K562 (cell line): Measurements from ENCODE around the gene SYTL5. TPM values are rescaled to one million over a fixed set of nuclear protein-coding genes. Genes with fewer than 3 reads are reported as not detected.

Experiments used
- ATAC-seq: fragments of 200-7000 bp; cut with Tn5 transposase; 3 replicates; pipeline ENCODE4 v1.9.1; 2020; ENCODE audit warnings: moderate library complexity
- BruUV-seq: library from RNA; stranded (reverse); fragments of 400-500 nt; replicated peaks from 2 replicates; lab custom pipeline; 2021; lab: Mats Ljungman, UMichigan
- CTCF ChIA-PET: fragments of 300-600 bp; formaldehyde crosslinking; extraction: SDS; loops from one replicate; lab custom pipeline; 2021; ENCODE audit warnings: low intra/inter-chr PET ratio; lab: Yijun Ruan, JAX
- POLR2A ChIA-PET: fragments of 300-600, 350-650 bp; sonication (Branson Sonifier 250); formaldehyde crosslinking; extraction: SDS; loops from one replicate; lab custom pipeline; 2021; ENCODE audit warnings: antibody characterized with exemption, inconsistent platforms; lab: Yijun Ruan, JAX
- DNase-seq, 4 experiments: peaks; one replicate each; pipeline versions ENCODE4 v3.0.0 to v3.0.0-alpha.2; 2011 to 2018; ENCODE audit warnings: low spot score in 3 of 4, mixed read lengths in 3 of 4; ENCODE audit errors: extremely low read depth in 1 of 4
- FAIRE-seq: peaks from 2 replicates; lab custom pipeline; 2011; peaks lifted over from hg19 to GRCh38; lab: Jason Lieb, UNC
- H2AFZ ChIP-seq: 2 replicates; pipeline ENCODE4 v1.6.0; 2011; ENCODE audit warnings: low read depth, low read length, control low read depth, inconsistent platforms
- H3K27ac ChIP-seq: fragments of 200-600 bp; 3 replicates; pipeline ENCODE4 v1.8.0; 2011; ENCODE audit warnings: low read depth, mild to moderate bottlenecking, control low read depth, inconsistent platforms, low read length, moderate library complexity, mixed read lengths; ENCODE audit errors: extremely low read depth
- H3K27me3 ChIP-seq, 2 experiments: fragments of 300-600 bp in 1 of 2; 2 replicates in 1 of 2; 3 replicates in 1 of 2; pipeline versions ENCODE4 v1.6.0 to v1.8.0; 2011; ENCODE audit warnings: inconsistent platforms in 2 of 2, low read length in 2 of 2, mild to moderate bottlenecking in 1 of 2, mixed read lengths in 1 of 2, moderate library complexity in 1 of 2; ENCODE audit not compliant: control insufficient read depth in 2 of 2, insufficient read depth in 2 of 2
- H3K36me3 ChIP-seq: fragments of 300-600 bp; 3 replicates; pipeline ENCODE4 v1.8.0; 2011; ENCODE audit warnings: mild to moderate bottlenecking, low read length, inconsistent platforms; ENCODE audit not compliant: control insufficient read depth, insufficient read depth
- H3K4me1 ChIP-seq, 2 experiments: fragments of 200-600 bp in 1 of 2; replicated peaks in 1 of 2; 2 replicates in 1 of 2; 3 replicates in 1 of 2; pipeline versions ENCODE4 v1.5.1 to v1.8.0; 2011; ENCODE audit warnings: inconsistent platforms in 2 of 2, low read length in 2 of 2, mild to moderate bottlenecking in 1 of 2, mixed read lengths in 1 of 2, moderate library complexity in 1 of 2; ENCODE audit not compliant: control insufficient read depth in 2 of 2, insufficient read depth in 2 of 2
- H3K4me2 ChIP-seq: 2 replicates; pipeline ENCODE4 v1.6.1; 2011; ENCODE audit warnings: low read length, control low read depth, inconsistent platforms, mixed read lengths; ENCODE audit not compliant: insufficient read depth
- H3K4me3 ChIP-seq: fragments of 200-600 bp; sonication (generic), shearing (Covaris generic); 2 replicates; pipeline ENCODE4 v1.5.1; 2016; ENCODE audit warnings: control low read depth, inconsistent platforms
- H3K79me2 ChIP-seq: fragments of 200-600 bp; 3 replicates; pipeline ENCODE4 v1.8.0; 2011; ENCODE audit warnings: low read length, inconsistent platforms; ENCODE audit not compliant: control insufficient read depth, insufficient read depth
- H3K9ac ChIP-seq, 2 experiments: 2 replicates each; pipeline versions ENCODE4 v1.6.0 to v1.6.1; 2011; ENCODE audit warnings: low read depth in 2 of 2, low read length in 2 of 2, control low read depth in 1 of 2, inconsistent platforms in 1 of 2, mild to moderate bottlenecking in 1 of 2, mixed read lengths in 1 of 2; ENCODE audit not compliant: insufficient read depth in 1 of 2
- H3K9me1 ChIP-seq: one replicate; pipeline ENCODE4 v1.6.0; 2011; ENCODE audit warnings: inconsistent platforms, mild to moderate bottlenecking, low read length, moderate library complexity; ENCODE audit not compliant: control insufficient read depth, insufficient read depth
- H3K9me3 ChIP-seq: replicated peaks from 2 replicates; pipeline ENCODE4 v1.5.1; 2011; ENCODE audit warnings: low read depth, low read length, inconsistent platforms; ENCODE audit not compliant: control insufficient read depth, insufficient read depth
- H4K20me1 ChIP-seq: replicated peaks from 2 replicates; pipeline ENCODE4 v1.6.1; 2011; ENCODE audit warnings: low read length, inconsistent platforms, mixed read lengths; ENCODE audit not compliant: control insufficient read depth, insufficient read depth
- ARID1B ChIP-seq: fragments of 450-650 bp; IDR thresholded peaks from 2 replicates; pipeline ENCODE4 v1.6.1; 2016; ENCODE audit warnings: antibody characterized with exemption, mild to moderate bottlenecking, inconsistent platforms
- C11orf30 ChIP-seq: fragments of 450-650 bp; IDR thresholded peaks from 2 replicates; pipeline ENCODE4 v1.6.1; 2016; ENCODE audit warnings: low read depth, mild to moderate bottlenecking
- CC2D1A ChIP-seq: fragments of 450-650 bp; IDR thresholded peaks from 2 replicates; pipeline ENCODE4 v1.6.1; 2017; ENCODE audit warnings: mild to moderate bottlenecking
- CSDE1 ChIP-seq, 2 experiments: fragments of 450-650 bp; IDR thresholded peaks; 2 replicates each; pipeline ENCODE4 v1.6.1; 2016; ENCODE audit warnings: mild to moderate bottlenecking in 1 of 2
- DIDO1 ChIP-seq: fragments of 450-650 bp; IDR thresholded peaks from 2 replicates; pipeline ENCODE4 v1.6.1; 2016; ENCODE audit warnings: low read depth, missing biosample characterization, missing genetic modification characterization
- GATAD2A ChIP-seq: fragments of 450-650 bp; IDR thresholded peaks from 2 replicates; pipeline ENCODE4 v1.6.1; 2017
- MAFG ChIP-seq: fragments of 450-650 bp; conservative IDR thresholded peaks from 2 replicates; pipeline ENCODE4 v1.6.1; 2016; ENCODE audit warnings: missing genetic modification characterization, missing compliant biosample characterization
- MAFK ChIP-seq: IDR thresholded peaks from 2 replicates; pipeline ENCODE4 v1.6.1; 2011; ENCODE audit warnings: low read length, improper control_type of control experiment
- RB1 ChIP-seq: fragments of 450-650 bp; IDR thresholded peaks from 2 replicates; pipeline ENCODE4 v1.6.1; 2017; ENCODE audit warnings: low read depth, mild to moderate bottlenecking
- SMAD1 ChIP-seq: fragments of 150-350 bp; IDR thresholded peaks from 2 replicates; pipeline ENCODE4 v1.6.1; 2014; ENCODE audit warnings: low read length, low read depth; ENCODE audit not compliant: partially characterized antibody
- SMARCB1 ChIP-seq: IDR thresholded peaks from 2 replicates; pipeline ENCODE4 v1.6.1; 2011; ENCODE audit warnings: improper control_type of control experiment, low read depth; ENCODE audit not compliant: insufficient read length
- SRSF7 ChIP-seq: fragments of 200-400 bp; formaldehyde crosslinking; optimal IDR thresholded peaks from 2 replicates; pipeline ENCODE3; 2017; ENCODE audit warnings: mild to moderate bottlenecking, low read depth, low read length
- TEAD4 ChIP-seq, 2 experiments: sonication (generic) in 1 of 2; formaldehyde crosslinking in 1 of 2; IDR thresholded peaks; 2 replicates each; pipeline versions ENCODE4 v1.6.1 to v1.8.0; 2012 to 2022; ENCODE audit warnings: borderline replicate concordance in 1 of 2, inconsistent platforms in 1 of 2, low read length in 1 of 2, mild to moderate bottlenecking in 1 of 2, missing genetic modification reagents in 1 of 2
- ZNF12 ChIP-seq: sonication (generic); formaldehyde crosslinking; IDR thresholded peaks from 2 replicates; pipeline ENCODE4 v1.4.0; 2020; ENCODE audit warnings: mild to moderate bottlenecking, missing genetic modification reagents
- ZNF316 ChIP-seq: fragments of 450-650 bp; IDR thresholded peaks from 2 replicates; pipeline ENCODE4 v1.6.1; 2016
- ZNF444 ChIP-seq: fragments of 250-450 bp; sonication (Bioruptor Pico); IDR thresholded peaks from 2 replicates; pipeline ENCODE4 v1.4.0; 2020; ENCODE audit warnings: mild to moderate bottlenecking, moderate library complexity
- ZNF561 ChIP-seq: fragments of 450-650 bp; formaldehyde crosslinking; conservative IDR thresholded peaks from 2 replicates; pipeline ENCODE4 v1.4.0; 2020; ENCODE audit warnings: mild to moderate bottlenecking, moderate library complexity
- ZNF695 ChIP-seq: fragments of 450-650 bp; formaldehyde crosslinking; IDR thresholded peaks from 2 replicates; pipeline ENCODE4 v1.4.0; 2020; ENCODE audit warnings: mild to moderate bottlenecking, moderate library complexity
- ZNF79 ChIP-seq: fragments of 250-450 bp; sonication (Bioruptor Pico); IDR thresholded peaks from 2 replicates; pipeline ENCODE4 v1.4.0; 2020; ENCODE audit warnings: low read depth, mild to moderate bottlenecking, moderate library complexity
- WGBS: fragments of 100-300 bp; shearing (Covaris generic); methylation state at CpG from one replicate; pipeline ENCODE4 v1.1.6; 2016; ENCODE audit warnings: low coverage, mixed read lengths; ENCODE audit not compliant: insufficient coverage; ENCODE audit errors: missing lambda C conversion rate; 5-methylcytosine and 5-hydroxymethylcytosine counted together
- in situ Hi-C: fragments of 300-500 bp; cut with MboI; formaldehyde crosslinking; loops from 4 replicates; pipeline ENCODE4 v1.15.0; 2018; ENCODE audit warnings: inconsistent platforms, mixed read lengths
- intact Hi-C: fragments of 100-400 bp; cut with micrococcal nuclease; formaldehyde crosslinking; loops from 2 replicates; pipeline ENCODE4 v1.14.2; 2022
- polyA plus RNA-seq, 8 experiments: library from polyadenylated mRNA; depleted of rRNA in 4 of 8; stranded (reverse) in 5 of 8; unstranded in 3 of 8; fragments of >200 nt; fragmentation: Nextera tagmentation in 2 of 8; fragmentation: Illumina TruSeq in 1 of 8; extraction: Ambion mirVana in 2 of 8; extraction: Trizol in 1 of 8; gene quantifications; 2 replicates each; pipeline versions ENCODE4 v1.2.1 to v1.2.3, GENCODE V29; 2011 to 2014; ENCODE audit warnings: inconsistent platforms in 1 of 8, missing spikeins in 1 of 8
- total RNA-seq, 7 experiments: library from RNA; depleted of rRNA in 6 of 7; stranded (reverse); fragments of >200 nt in 6 of 7; fragmentation: Illumina TruSeq in 2 of 7; extraction: Trizol in 2 of 7; gene quantifications; 2 replicates each; pipeline versions ENCODE4 v1.2.1 to v1.2.3, GENCODE V29; 2011 to 2021; ENCODE audit warnings: low replicate concordance in 1 of 7
- TF ChIP-seq, protein P1 (sequence below): fragments of 450-650 bp; conservative IDR thresholded peaks from 2 replicates; pipeline ENCODE4 v1.6.1; 2016; ENCODE audit warnings: missing genetic modification characterization, low read depth, mild to moderate bottlenecking, control low read depth, missing compliant biosample characterization
- TF ChIP-seq, protein P2 (sequence below): sonication (generic); formaldehyde crosslinking; IDR thresholded peaks from 2 replicates; pipeline ENCODE4 v1.8.0; 2022; ENCODE audit warnings: mild to moderate bottlenecking, missing genetic modification reagents
- TF ChIP-seq, protein P3 (sequence below): sonication (generic); formaldehyde crosslinking; IDR thresholded peaks from 2 replicates; pipeline ENCODE4 v1.8.1; 2022; ENCODE audit warnings: missing genetic modification reagents

Gene SYTL5
- total and polyA plus RNA-seq, 9 of the 15 experiments (the other 6 are each of a cell fraction or from before 2014, with no cell fraction given): 0.01 to 0.25 (median 0.09) TPM

DNA sequence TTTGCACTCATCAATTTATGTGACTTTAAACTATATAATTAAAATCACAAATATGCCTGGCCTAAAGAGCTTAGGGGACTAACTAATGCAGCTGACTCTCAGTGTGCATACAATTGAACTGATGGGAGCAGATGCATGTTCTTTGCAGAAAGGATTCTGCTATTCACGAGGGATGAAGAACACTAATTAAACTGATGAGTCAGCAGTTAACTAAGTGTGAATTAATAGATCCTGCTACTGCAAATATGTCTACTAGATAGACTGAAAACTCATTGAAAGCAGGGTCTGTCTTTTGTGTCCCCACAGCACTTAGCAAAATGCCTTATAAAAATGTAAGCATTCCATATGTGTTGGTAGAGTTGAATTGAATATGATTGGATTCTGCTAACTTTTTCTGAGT, 110.4 kb downstream of the SYTL5 start (continued):
- TF ChIP-seq SRSF7: no peak
- peak; percentile 84 for TF ChIP-seq MAFG
- TF ChIP-seq MAFK: peak; percentile 99
- no peak for TF ChIP-seq ARID1B
- no peak for TF ChIP-seq SMAD1
- TF ChIP-seq ZNF316: peak; percentile 92
- TF ChIP-seq C11orf30: peak; percentile 86
- no peak for TF ChIP-seq GATAD2A
- no peak for TF ChIP-seq ZNF79

DNA sequence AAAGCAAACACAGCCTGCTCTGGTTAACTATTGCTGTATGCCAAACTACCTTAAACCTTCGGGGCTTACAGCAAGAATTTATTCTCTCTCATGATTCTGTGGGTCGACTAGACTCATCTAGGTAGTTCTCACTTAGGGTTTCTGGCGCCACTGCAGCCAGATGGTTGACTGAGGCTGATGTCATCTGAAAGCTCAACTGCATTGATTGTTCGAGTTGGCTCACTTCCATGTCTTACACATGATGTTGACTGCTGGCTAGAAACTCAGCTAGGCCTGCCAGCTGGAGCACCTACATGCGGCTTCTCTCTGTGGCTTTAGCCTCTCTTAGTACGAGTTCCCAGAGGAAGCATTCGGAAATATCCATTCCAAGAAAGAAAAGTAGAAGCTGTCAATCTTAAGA, 111.1 kb downstream of the SYTL5 start:
- Histone ChIP-seq H3K27ac (no peak overlapping the region), H4K20me1 (no peaks in the 10 kb centered on the region), H3K4me2 (no peak overlapping the region), H2AFZ (no peak overlapping the region), H3K4me3 (no peak overlapping the region), H3K9me1 (no peaks in the 10 kb centered on the region), H3K79me2 (no peaks in the 10 kb centered on the region), H3K9ac (no peak overlapping the region), H3K4me1 (no peaks in the 10 kb centered on the region), H3K9me3 (no peaks in the 10 kb centered on the region), H3K27me3 (no peaks in the 10 kb centered on the region), H3K36me3 (no peaks in the 10 kb centered on the region)
- ChIA-PET POLR2A (no interaction called here), CTCF (no interaction called here)
- ATAC-seq (no peak), DNase-seq (no peak), FAIRE-seq (no peak)
- in situ Hi-C loops (no loop called here), intact Hi-C loops (no loop called here)
- 10% methylated on average over 7 of the region's 7 CpGs for WGBS
- BruUV-seq: no TSS peak
- TF ChIP-seq ZNF444 (CRISPR knock-in tag): no peak
- TF ChIP-seq DIDO1 (tag): no peak
- no peak for TF ChIP-seq ZNF695 (CRISPR knock-in tag)
- no peak for TF ChIP-seq SMARCB1
- no peak for TF ChIP-seq TEAD4 (IDR thresholded peaks at IDR 0.05; ENCODE audit: low read length)
- TF ChIP-seq TEAD4 (CRISPR knock-in tag; IDR thresholded peaks at IDR 0.05; ENCODE audit: borderline replicate concordance): no peak
- no peak for TF ChIP-seq ZNF12 (CRISPR knock-in tag)
- no peak for TF ChIP-seq RB1
- TF ChIP-seq CC2D1A: no peak
- TF ChIP-seq, protein P1, sequence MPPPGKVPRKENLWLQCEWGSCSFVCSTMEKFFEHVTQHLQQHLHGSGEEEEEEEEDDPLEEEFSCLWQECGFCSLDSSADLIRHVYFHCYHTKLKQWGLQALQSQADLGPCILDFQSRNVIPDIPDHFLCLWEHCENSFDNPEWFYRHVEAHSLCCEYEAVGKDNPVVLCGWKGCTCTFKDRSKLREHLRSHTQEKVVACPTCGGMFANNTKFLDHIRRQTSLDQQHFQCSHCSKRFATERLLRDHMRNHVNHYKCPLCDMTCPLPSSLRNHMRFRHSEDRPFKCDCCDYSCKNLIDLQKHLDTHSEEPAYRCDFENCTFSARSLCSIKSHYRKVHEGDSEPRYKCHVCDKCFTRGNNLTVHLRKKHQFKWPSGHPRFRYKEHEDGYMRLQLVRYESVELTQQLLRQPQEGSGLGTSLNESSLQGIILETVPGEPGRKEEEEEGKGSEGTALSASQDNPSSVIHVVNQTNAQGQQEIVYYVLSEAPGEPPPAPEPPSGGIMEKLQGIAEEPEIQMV: no peak
- TF ChIP-seq, protein P2, sequence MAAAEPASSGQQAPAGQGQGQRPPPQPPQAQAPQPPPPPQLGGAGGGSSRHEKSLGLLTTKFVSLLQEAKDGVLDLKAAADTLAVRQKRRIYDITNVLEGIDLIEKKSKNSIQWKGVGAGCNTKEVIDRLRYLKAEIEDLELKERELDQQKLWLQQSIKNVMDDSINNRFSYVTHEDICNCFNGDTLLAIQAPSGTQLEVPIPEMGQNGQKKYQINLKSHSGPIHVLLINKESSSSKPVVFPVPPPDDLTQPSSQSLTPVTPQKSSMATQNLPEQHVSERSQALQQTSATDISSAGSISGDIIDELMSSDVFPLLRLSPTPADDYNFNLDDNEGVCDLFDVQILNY (CRISPR knock-in tag): no peak
- TF ChIP-seq ZNF561 (CRISPR knock-in tag): no peak
- TF ChIP-seq CSDE1 (IDR thresholded peaks at IDR 0.05): no peak
- TF ChIP-seq, protein P3, sequence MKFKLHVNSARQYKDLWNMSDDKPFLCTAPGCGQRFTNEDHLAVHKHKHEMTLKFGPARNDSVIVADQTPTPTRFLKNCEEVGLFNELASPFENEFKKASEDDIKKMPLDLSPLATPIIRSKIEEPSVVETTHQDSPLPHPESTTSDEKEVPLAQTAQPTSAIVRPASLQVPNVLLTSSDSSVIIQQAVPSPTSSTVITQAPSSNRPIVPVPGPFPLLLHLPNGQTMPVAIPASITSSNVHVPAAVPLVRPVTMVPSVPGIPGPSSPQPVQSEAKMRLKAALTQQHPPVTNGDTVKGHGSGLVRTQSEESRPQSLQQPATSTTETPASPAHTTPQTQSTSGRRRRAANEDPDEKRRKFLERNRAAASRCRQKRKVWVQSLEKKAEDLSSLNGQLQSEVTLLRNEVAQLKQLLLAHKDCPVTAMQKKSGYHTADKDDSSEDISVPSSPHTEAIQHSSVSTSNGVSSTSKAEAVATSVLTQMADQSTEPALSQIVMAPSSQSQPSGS (CRISPR knock-in tag): no peak
